ENCODE results near the gene RABL6.

DNA sequence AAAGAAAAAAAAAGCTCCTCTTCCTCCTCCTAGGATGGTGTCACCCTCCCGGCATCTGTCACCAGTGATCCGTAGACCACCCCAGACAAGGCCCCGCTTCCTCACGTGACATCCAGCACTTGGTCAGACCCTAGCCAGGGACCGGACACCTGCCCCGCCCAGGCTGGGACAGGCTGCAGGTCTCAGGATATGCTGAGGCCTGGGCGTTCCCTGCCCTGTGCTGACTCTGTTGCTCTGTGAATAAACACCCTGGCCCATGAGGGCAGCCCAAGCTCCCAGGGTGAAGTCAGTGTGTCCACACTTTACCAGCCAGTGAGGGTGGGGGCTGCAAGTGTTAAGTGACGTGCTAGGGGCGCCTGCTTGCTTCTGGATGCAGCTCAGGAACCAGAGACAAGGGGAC, 52.8 kb downstream of the RABL6 start:
- TF ChIP-seq, protein P1, sequence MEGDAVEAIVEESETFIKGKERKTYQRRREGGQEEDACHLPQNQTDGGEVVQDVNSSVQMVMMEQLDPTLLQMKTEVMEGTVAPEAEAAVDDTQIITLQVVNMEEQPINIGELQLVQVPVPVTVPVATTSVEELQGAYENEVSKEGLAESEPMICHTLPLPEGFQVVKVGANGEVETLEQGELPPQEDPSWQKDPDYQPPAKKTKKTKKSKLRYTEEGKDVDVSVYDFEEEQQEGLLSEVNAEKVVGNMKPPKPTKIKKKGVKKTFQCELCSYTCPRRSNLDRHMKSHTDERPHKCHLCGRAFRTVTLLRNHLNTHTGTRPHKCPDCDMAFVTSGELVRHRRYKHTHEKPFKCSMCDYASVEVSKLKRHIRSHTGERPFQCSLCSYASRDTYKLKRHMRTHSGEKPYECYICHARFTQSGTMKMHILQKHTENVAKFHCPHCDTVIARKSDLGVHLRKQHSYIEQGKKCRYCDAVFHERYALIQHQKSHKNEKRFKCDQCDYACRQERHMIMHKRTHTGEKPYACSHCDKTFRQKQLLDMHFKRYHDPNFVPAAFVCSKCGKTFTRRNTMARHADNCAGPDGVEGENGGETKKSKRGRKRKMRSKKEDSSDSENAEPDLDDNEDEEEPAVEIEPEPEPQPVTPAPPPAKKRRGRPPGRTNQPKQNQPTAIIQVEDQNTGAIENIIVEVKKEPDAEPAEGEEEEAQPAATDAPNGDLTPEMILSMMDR (IDR thresholded peaks at IDR 0.05; ENCODE audit: insufficient read depth, low read length): no peak
- TF ChIP-seq POLR2AphosphoS5 (IDR thresholded peaks at IDR 0.05; ENCODE audit: low read depth) (no peak), GABPA (IDR thresholded peaks at IDR 0.05; ENCODE audit: low read depth) (no peak)
